ENCODE measurements around the gene PABPN1L. TPM values are rescaled to one million over a fixed set of nuclear protein-coding genes. Genes with fewer than 3 reads are reported as not detected.

Gene PABPN1L
- total and polyA plus RNA-seq, 2 donors = 0.09 to 0.34 TPM

DNA sequence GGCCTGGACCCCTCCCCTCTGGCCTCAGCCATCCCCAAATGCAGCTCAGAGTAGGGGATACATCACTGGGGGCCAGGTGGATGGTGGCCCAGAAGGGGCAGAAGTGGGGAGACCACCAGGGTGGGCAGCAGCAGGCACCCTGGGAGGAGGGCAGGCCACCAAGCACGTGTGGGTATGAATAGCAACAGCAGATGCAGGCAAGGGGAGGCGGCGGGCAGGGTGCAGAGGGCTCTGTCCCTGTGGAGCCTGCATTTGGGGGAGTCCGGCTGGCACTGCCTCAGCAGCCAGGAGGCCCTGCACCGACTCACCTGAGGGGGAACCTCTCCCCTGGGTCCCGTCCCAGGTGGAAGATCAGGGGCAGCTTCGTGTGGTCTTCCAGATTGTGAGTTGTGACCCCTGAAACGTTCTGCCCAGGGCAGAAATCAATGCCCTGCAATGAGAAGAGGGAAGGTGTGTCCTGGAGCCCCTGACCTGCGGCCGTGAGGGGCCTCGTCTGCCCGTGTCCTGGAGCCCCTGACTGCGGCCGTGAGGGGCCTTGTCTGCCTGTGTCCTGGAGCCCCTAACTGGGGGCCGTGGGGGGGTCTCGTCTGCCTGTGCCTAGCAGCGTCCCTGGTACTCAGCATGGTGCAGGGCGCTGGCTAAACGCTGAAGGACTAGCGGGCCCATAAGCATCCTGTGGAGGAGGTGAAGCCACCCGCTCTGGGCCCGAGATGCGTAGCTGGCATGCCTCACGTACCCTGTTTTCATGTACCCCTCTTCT lies 44.0 kb downstream of the PABPN1L start:
- Histone ChIP-seq H3K9me3 (ENCODE audit: control insufficient read depth in 2 of 2, insufficient read depth in 1 of 2, low read length in 1 of 2) (peaks cover 0 to 6% of the 10 kb centered on the region in 2 donors), H3K27ac (ENCODE audit: low read depth in 1 of 2, low read length in 1 of 2) (no peak overlapping the region), H3K4me3 (ENCODE audit: low read length in 2 of 2) (no peak overlapping the region), H3K4me1 (ENCODE audit: control insufficient read depth in 2 of 2, insufficient read depth in 2 of 2, low read length in 2 of 2) (peaks cover 0 to 2% of the 10 kb centered on the region in 2 donors), H3K27me3 (ENCODE audit: control insufficient read depth in 2 of 2, insufficient read depth in 1 of 2, low read length in 1 of 2) (no peaks in the 10 kb centered on the region), H3K36me3 (ENCODE audit: control insufficient read depth in 2 of 2, insufficient read depth in 2 of 2, low read length in 1 of 2) (peaks cover 0 to 17% of the 10 kb centered on the region in 2 donors)
- no peak for DNase-seq (ENCODE audit: low read depth in 6 of 9, low spot score in 9 of 9)
- WGBS = 98% methylated on average over 24 of the region's 24 CpGs

DNA sequence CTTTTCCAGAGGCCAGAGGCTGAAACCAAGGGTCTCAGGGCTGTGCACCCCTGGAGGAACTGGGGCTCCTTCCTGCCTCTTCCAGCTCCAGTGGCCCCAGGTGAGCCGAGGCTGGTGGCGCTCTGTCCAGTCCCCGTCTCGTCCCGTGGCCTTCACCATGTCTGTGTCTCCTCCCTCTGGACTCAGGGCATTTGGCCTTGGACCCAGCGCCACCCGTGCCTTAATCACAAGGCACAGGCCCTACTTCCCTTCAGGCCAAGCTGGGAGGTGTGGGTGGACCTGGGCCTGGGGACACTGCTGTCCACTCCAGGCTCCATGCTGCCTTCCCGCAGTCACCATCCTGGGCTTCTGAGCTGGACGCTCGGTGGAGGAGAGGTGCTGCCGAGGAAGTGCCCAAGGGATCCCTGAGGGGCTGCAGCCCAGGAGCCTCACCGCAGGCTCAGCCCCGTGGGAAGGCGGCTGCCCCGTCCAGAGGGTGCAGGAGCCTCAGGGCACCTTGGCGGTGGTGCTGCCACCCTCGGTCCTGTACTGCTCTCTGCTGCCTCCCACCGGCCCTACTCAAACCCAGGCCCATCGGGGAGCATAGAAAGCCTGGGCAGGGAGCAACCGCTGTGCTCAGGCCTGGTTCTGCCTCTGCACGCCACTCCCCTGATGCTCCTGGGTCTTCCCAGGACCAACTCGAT lies 45.2 kb downstream of the PABPN1L start:
- Histone ChIP-seq H3K4me1 (ENCODE audit: control insufficient read depth in 2 of 2, insufficient read depth in 2 of 2, low read length in 2 of 2) (peaks cover 0 to 3% of the 10 kb centered on the region in 2 donors), H3K27ac (ENCODE audit: low read depth in 1 of 2, low read length in 1 of 2) (no peak overlapping the region), H3K9me3 (ENCODE audit: control insufficient read depth in 2 of 2, insufficient read depth in 1 of 2, low read length in 1 of 2) (peaks cover 0 to 7% of the 10 kb centered on the region in 2 donors), H3K36me3 (ENCODE audit: control insufficient read depth in 2 of 2, insufficient read depth in 2 of 2, low read length in 1 of 2) (peaks cover 0 to 22% of the 10 kb centered on the region in 2 donors), H3K4me3 (ENCODE audit: low read length in 2 of 2) (no peak overlapping the region), H3K27me3 (ENCODE audit: control insufficient read depth in 2 of 2, insufficient read depth in 1 of 2, low read length in 1 of 2) (no peaks in the 10 kb centered on the region)
- DNase-seq (ENCODE audit: low read depth in 6 of 9, low spot score in 9 of 9) = no peak
- 89% methylated on average over 22 of the region's 22 CpGs for WGBS

DNA sequence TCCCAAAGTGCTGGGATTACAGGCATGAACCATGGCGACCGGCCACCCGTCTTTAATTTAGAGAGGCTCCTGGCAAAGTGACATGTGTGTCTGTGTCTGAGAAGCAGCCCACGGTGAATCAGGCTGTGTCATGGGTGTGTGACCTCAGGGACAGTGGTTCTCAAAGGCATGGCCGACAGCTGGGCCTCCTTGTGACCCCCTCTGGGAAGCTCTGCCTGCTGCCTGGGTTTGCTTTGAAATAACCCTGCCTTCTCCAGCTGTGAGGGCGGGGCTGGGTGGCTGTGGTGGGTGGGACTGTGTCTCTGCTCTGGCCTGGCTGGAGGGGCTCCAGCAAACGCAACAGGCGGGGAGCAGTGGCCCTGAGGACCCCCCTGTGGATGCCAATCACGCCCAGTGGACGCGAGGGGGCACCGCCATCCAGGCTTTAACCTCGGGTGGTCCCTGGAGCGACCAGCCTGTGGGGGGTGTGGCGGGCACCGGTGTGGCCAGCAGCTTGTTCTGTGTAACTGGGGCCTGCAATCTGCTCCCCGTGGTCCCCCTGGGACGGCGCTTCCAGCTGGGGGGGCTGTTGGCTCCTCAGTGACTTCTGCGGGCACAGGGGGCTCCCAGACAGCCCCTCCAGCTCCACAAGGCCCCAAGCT lies 46.0 kb downstream of the PABPN1L start:
- WGBS = 97% methylated on average over 20 of the region's 20 CpGs
- Histone ChIP-seq H3K4me1 (ENCODE audit: control insufficient read depth in 2 of 2, insufficient read depth in 2 of 2, low read length in 2 of 2) (peaks cover 3 to 11% of the 10 kb centered on the region in 2 donors), H3K27ac (ENCODE audit: low read depth in 1 of 2, low read length in 1 of 2) (no peak overlapping the region), H3K9me3 (ENCODE audit: control insufficient read depth in 2 of 2, insufficient read depth in 1 of 2, low read length in 1 of 2) (peaks cover 0 to 14% of the 10 kb centered on the region in 2 donors), H3K4me3 (ENCODE audit: low read length in 2 of 2) (no peak overlapping the region), H3K36me3 (ENCODE audit: control insufficient read depth in 2 of 2, insufficient read depth in 2 of 2, low read length in 1 of 2) (peaks cover 0 to 22% of the 10 kb centered on the region in 2 donors), H3K27me3 (ENCODE audit: control insufficient read depth in 2 of 2, insufficient read depth in 1 of 2, low read length in 1 of 2) (no peaks in the 10 kb centered on the region)
- DNase-seq (ENCODE audit: low read depth in 6 of 9, low spot score in 9 of 9) = no peak

DNA sequence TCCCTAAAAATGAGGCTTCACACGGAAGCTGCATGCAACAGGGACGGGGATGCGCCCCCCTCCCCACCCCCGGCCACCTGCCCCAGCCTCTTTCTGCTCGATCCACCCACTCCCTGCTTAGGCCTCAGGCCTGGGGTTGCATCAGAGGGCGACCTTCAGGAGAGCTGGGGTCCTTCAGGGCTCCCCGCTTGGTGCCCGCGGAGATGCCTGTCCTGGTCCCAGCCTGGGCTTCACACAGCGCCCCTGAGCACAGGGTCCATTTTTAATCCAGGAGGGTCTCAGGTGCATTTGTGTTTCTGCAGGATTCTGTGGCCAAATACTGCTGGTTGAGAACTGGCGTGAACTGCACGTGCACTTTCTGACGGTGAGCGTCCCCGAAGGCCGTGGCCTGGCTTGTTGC lies 47.3 kb downstream of the PABPN1L start:
- peaks cover 3 to 12% of the 10 kb centered on the region in 2 donors for H3K4me1 ChIP-seq (ENCODE audit: control insufficient read depth in 2 of 2, insufficient read depth in 2 of 2, low read length in 2 of 2)
- no peak for DNase-seq (ENCODE audit: low read depth in 6 of 9, low spot score in 9 of 9)
- no peak overlapping the region for H3K27ac ChIP-seq (ENCODE audit: low read depth in 1 of 2, low read length in 1 of 2)
- peaks cover 0 to 22% of the 10 kb centered on the region in 2 donors for H3K36me3 ChIP-seq (ENCODE audit: control insufficient read depth in 2 of 2, insufficient read depth in 2 of 2, low read length in 1 of 2)
- H3K9me3 ChIP-seq (ENCODE audit: control insufficient read depth in 2 of 2, insufficient read depth in 1 of 2, low read length in 1 of 2) = peaks cover 0 to 14% of the 10 kb centered on the region in 2 donors
- H3K4me3 ChIP-seq (ENCODE audit: low read length in 2 of 2) = no peak overlapping the region
- H3K27me3 ChIP-seq (ENCODE audit: control insufficient read depth in 2 of 2, insufficient read depth in 1 of 2, low read length in 1 of 2) = no peaks in the 10 kb centered on the region
- 90% methylated on average over 16 of the region's 16 CpGs for WGBS

DNA sequence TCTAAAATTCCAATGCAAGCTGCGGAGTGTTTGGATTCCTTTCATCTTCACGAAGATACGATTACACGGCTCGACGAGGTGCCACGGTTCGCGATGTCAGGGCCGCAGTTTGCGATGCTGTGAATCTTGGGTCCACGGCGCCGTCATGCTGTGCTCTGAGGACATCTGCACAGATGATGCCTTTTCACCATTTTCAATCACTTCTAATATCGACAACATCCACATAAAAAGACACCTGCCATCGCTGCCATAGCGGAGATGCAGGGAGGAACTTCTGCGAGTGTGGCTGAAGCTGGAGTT lies 47.9 kb downstream of the PABPN1L start:
- H3K36me3 ChIP-seq (ENCODE audit: control insufficient read depth in 2 of 2, insufficient read depth in 2 of 2, low read length in 1 of 2) = peaks cover 0 to 22% of the 10 kb centered on the region in 2 donors

DNA sequence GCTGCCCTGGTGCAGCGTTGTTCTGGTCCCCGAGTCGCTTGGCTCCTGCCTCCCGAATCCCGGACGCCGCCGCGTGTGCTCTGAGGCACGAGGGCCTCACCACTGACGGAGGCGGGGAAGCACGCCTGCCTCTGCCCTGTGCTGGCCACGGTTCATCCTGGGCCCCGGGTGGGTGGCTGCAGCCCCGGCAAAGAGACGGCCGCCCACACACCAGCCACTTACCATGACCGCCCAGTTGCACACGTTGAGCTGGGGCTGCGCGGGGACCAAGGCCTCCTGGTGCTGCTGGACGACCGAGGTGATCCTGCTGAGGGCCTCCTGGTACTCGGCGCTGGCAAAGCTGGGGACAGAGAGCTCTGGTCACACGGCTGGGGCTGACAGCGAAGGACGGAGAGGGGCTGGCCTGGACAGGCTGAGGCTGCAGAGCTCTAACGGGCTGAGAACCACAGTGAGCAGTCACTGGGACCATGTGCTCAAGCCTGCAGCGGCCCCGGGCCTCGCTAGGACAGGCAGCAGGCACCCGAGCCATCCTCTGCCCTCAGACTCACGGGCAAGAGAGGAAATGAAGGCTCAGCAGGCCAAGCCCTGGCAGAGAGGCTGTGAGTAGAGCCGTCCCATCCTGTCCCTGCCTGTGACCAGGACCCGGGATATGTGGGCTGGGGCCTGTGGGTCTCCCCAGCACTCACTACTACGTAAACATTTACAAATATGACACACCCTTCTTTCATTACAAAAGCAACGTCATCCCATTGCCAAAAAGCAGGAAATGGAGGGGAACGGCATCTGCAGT lies 48.5 kb downstream of the PABPN1L start:
- DNase-seq (ENCODE audit: low read depth in 6 of 9, low spot score in 9 of 9) = no peak
- 96% methylated on average over 40 of the region's 40 CpGs for WGBS
- no peak overlapping the region for H3K27ac ChIP-seq (ENCODE audit: low read depth in 1 of 2, low read length in 1 of 2)
- peaks cover 0 to 12% of the 10 kb centered on the region in 2 donors for H3K9me3 ChIP-seq (ENCODE audit: control insufficient read depth in 2 of 2, insufficient read depth in 1 of 2, low read length in 1 of 2)
- peaks cover 3 to 12% of the 10 kb centered on the region in 2 donors for H3K4me1 ChIP-seq (ENCODE audit: control insufficient read depth in 2 of 2, insufficient read depth in 2 of 2, low read length in 2 of 2)
- H3K4me3 ChIP-seq (ENCODE audit: low read length in 2 of 2) = no peak overlapping the region
- H3K36me3 ChIP-seq (ENCODE audit: control insufficient read depth in 2 of 2, insufficient read depth in 2 of 2, low read length in 1 of 2) = peaks cover 0 to 22% of the 10 kb centered on the region in 2 donors
- no peaks in the 10 kb centered on the region for H3K27me3 ChIP-seq (ENCODE audit: control insufficient read depth in 2 of 2, insufficient read depth in 1 of 2, low read length in 1 of 2)

More for the DNA sequence above, 47.9 kb downstream of the PABPN1L start:
- H3K27me3 ChIP-seq (ENCODE audit: control insufficient read depth in 2 of 2, insufficient read depth in 1 of 2, low read length in 1 of 2) = no peaks in the 10 kb centered on the region
- H3K4me1 ChIP-seq (ENCODE audit: control insufficient read depth in 2 of 2, insufficient read depth in 2 of 2, low read length in 2 of 2) = peaks cover 3 to 12% of the 10 kb centered on the region in 2 donors
- 96% methylated on average over 18 of the region's 18 CpGs for WGBS
- peaks cover 0 to 14% of the 10 kb centered on the region in 2 donors for H3K9me3 ChIP-seq (ENCODE audit: control insufficient read depth in 2 of 2, insufficient read depth in 1 of 2, low read length in 1 of 2)
- H3K4me3 ChIP-seq (ENCODE audit: low read length in 2 of 2) = no peak overlapping the region
- DNase-seq (ENCODE audit: low read depth in 6 of 9, low spot score in 9 of 9) = no peak
- H3K27ac ChIP-seq (ENCODE audit: low read depth in 1 of 2, low read length in 1 of 2) = no peak overlapping the region

DNA sequence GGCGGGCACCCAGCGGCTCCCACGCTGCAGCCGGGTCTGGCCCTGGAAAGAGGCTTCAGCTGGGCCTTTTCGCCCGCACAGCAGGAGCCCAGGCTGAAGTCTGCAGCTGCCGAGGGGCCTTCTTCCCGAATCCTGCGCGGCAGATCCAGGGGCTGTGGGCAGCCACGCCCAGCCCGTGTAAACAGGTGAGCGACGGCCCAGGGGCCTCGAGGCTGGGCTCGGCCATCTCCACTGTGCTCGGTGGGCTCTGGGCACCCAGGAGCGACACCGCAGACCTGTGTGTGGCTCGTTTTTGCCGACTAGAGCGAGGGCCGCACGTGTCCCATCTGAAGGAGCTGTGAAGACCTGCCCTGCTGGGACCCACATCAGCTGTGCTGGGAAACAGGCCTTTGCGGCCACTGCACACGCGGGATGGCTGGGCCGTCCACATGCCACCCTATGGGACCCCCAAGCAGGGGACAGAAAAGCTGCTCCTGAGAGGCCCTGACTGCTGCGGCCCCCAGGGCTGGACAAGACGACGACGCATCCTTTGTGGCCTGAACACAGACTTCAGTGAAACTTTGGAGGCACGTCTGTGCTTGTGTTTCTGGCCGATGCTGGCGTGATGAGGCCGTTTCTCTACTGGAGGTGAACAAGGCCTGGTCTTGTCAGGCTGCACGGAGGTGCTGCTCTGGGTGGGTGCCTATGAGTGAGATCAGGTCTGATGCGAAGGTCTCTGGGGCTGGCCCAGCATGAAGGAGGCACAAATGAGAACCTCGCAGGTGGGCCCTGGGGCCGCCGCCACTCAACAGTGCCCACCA lies 49.5 kb downstream of the PABPN1L start:
- DNase-seq (ENCODE audit: low read depth in 6 of 9, low spot score in 9 of 9) = no peak
- peaks cover 0 to 8% of the 10 kb centered on the region in 2 donors for H3K9me3 ChIP-seq (ENCODE audit: control insufficient read depth in 2 of 2, insufficient read depth in 1 of 2, low read length in 1 of 2)
- H3K27ac ChIP-seq (ENCODE audit: low read depth in 1 of 2, low read length in 1 of 2) = no peak overlapping the region
- no peaks in the 10 kb centered on the region for H3K27me3 ChIP-seq (ENCODE audit: control insufficient read depth in 2 of 2, insufficient read depth in 1 of 2, low read length in 1 of 2)
- H3K4me3 ChIP-seq (ENCODE audit: low read length in 2 of 2) = no peak overlapping the region
- 93% methylated on average over 41 of the region's 41 CpGs for WGBS
- H3K4me1 ChIP-seq (ENCODE audit: control insufficient read depth in 2 of 2, insufficient read depth in 2 of 2, low read length in 2 of 2) = peaks cover 7 to 19% of the 10 kb centered on the region in 2 donors
- H3K36me3 ChIP-seq (ENCODE audit: control insufficient read depth in 2 of 2, insufficient read depth in 2 of 2, low read length in 1 of 2) = peaks cover 0 to 12% of the 10 kb centered on the region in 2 donors

DNA sequence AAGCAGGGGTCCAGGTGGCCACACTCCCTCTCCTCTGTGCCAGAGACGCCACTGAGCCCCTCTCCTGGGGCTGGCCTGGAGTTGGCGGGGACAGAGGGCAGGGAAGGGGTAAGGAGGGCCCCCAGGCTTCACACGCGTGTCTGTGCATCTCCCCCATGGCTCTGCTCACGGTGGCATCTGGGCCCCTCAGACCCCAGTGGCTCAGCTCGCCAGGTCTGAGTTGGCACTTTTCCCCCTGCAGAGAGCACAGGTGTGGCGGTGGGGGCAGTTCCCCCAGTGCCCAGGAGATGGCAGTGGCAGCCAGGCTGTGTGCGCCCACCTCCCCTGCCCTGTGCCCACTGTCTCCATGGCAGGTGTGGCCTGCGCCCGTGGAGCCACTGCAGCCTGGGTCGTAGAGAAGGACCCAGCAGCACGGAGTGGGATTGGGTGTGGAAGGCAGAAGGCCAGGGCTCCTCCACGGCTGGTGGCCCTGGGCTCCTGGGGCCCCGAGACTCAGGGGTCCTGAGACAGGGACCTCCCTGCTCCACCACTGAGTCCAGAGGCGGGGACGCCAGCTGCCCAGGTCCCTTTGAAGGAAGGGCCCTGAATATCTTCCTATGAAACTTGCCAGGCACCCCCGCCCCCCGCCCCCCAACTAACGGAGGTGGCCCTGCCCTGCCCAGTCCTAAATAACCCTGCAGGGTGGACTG lies 50.4 kb downstream of the PABPN1L start:
- no peaks in the 10 kb centered on the region for H3K27me3 ChIP-seq (ENCODE audit: control insufficient read depth in 2 of 2, insufficient read depth in 1 of 2, low read length in 1 of 2)
- no peak overlapping the region for H3K27ac ChIP-seq (ENCODE audit: low read depth in 1 of 2, low read length in 1 of 2)
- 50% methylated on average over 19 of the region's 19 CpGs for WGBS
- peaks cover 0 to 5% of the 10 kb centered on the region in 2 donors for H3K36me3 ChIP-seq (ENCODE audit: control insufficient read depth in 2 of 2, insufficient read depth in 2 of 2, low read length in 1 of 2)
- H3K9me3 ChIP-seq (ENCODE audit: control insufficient read depth in 2 of 2, insufficient read depth in 1 of 2, low read length in 1 of 2) = peaks cover 0 to 8% of the 10 kb centered on the region in 2 donors
- H3K4me3 ChIP-seq (ENCODE audit: low read length in 2 of 2) = no peak overlapping the region
- DNase-seq (ENCODE audit: low read depth in 6 of 9, low spot score in 9 of 9) = peak in 2 of 9 donors; percentile 75 to 80
- H3K4me1 ChIP-seq (ENCODE audit: control insufficient read depth in 2 of 2, insufficient read depth in 2 of 2, low read length in 2 of 2) = peaks cover 8 to 21% of the 10 kb centered on the region in 2 donors
